Prostate gland (tissue), 2 donors: ENCODE data around the gene ANKRD2. TPM values are rescaled to one million over a fixed set of nuclear protein-coding genes. Genes with fewer than 3 reads are reported as not detected.

Experiments used
- DNase-seq: peaks from one replicate; pipeline ENCODE4 v3.0.0-alpha.2; 2019; ENCODE audit warnings: low spot score
- H3K27ac ChIP-seq, 2 donors: fragments of 200-600 bp; sonication (generic); 2 replicates each; pipeline ENCODE4 v1.5.1; 2017 to 2019
- H3K27me3 ChIP-seq: fragments of 200-600 bp; sonication (generic); replicated peaks from 2 replicates; pipeline ENCODE4 v1.5.1; 2019; ENCODE audit not compliant: insufficient read depth
- H3K36me3 ChIP-seq, 2 donors: fragments of 200-600 bp; sonication (generic); 1 replicate in 1 of 2; 2 replicates in 1 of 2; pipeline versions ENCODE4 v1.5.1 to v1.8.1; 2017 to 2019
- H3K4me1 ChIP-seq: fragments of 200-600 bp; sonication (generic); replicated peaks from 2 replicates; pipeline ENCODE4 v1.5.1; 2019
- H3K4me3 ChIP-seq, 2 donors: fragments of 200-600 bp; sonication (generic); 2 replicates each; pipeline ENCODE4 v1.5.1; 2017 to 2019
- H3K9me3 ChIP-seq: fragments of 200-600 bp; sonication (generic); 2 replicates; pipeline ENCODE4 v1.5.1; 2017
- POLR2A ChIP-seq: fragments of 450-650 bp; IDR thresholded peaks from one replicate; pipeline ENCODE4 v1.6.1; 2016; ENCODE audit warnings: antibody characterized with exemption, mild to moderate bottlenecking
- POLR2AphosphoS5 ChIP-seq: sonication (generic); formaldehyde crosslinking; IDR thresholded peaks from one replicate; pipeline ENCODE4 v1.6.1; 2017; ENCODE audit warnings: antibody characterized with exemption
- WGBS: methylation state at CpG from one replicate; pipeline ENCODE4 v1.1.5; 2018; 5-methylcytosine and 5-hydroxymethylcytosine counted together
- intact Hi-C: fragments of 100-400 bp; cut with DNase I; formaldehyde crosslinking; loops from one replicate; pipeline ENCODE4 v1.14.2; 2022
- total RNA-seq, 2 donors: library from RNA; depleted of rRNA; stranded (reverse); fragments of >200 nt; gene quantifications; one replicate each; pipeline ENCODE4 v1.1.0, GENCODE V29; 2016
- TF ChIP-seq, protein P1 (sequence below), 4 experiments: fragments of 200-600 bp in 2 of 4; fragments of 450-650 bp in 2 of 4; sonication (generic) in 2 of 4; IDR thresholded peaks; 1 replicate in 3 of 4; 2 replicates in 1 of 4; pipeline ENCODE4 v1.5.1; 2016 to 2019; ENCODE audit warnings: antibody characterized with exemption in 4 of 4, mild to moderate bottlenecking in 2 of 4, moderate library complexity in 2 of 4

ANKRD2 gene
- total RNA-seq, 2 donors from 2014 or later: 13.9 TPM; not detected in 1

DNA sequence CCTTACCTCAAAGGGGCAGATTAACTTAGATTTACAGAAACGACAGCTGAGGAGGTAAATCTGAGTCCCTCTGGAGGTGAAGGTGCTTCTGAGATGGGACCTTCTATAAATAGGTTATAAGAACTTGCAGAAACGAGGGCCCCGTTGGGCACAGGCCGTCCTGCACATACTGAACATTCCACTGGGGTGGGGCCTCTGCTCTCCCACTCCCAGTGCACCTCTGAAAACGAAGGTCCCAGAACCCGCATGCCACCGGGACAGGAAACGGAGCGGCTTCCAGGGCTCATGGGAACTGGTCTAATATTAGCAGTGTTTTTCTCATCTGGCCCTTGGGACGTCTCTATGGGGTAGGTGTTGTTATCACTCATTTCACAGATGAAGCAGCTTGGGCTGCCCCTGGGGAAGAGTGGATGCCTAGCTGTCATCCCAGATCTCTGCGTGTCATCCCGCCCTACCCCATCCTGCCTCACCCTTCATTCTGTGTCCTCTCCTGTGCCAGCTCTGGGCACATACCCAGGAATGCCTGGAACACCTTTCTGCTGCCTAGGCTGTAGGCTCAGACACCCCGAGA lies 36.5 kb downstream of the ANKRD2 start:
- WGBS: 72% methylated on average over 13 of the region's 13 CpGs
- Histone ChIP-seq H3K4me1 (no peaks in the 10 kb centered on the region), H3K36me3 (no peaks in the 10 kb centered on the region), H3K4me3 (no peak overlapping the region), H3K27me3 (no peaks in the 10 kb centered on the region), H3K27ac (no peak overlapping the region), H3K9me3 (no peaks in the 10 kb centered on the region)
- no peak for DNase-seq
- TF ChIP-seq POLR2A (no peak), POLR2AphosphoS5 (no peak)
- TF ChIP-seq, protein P1, sequence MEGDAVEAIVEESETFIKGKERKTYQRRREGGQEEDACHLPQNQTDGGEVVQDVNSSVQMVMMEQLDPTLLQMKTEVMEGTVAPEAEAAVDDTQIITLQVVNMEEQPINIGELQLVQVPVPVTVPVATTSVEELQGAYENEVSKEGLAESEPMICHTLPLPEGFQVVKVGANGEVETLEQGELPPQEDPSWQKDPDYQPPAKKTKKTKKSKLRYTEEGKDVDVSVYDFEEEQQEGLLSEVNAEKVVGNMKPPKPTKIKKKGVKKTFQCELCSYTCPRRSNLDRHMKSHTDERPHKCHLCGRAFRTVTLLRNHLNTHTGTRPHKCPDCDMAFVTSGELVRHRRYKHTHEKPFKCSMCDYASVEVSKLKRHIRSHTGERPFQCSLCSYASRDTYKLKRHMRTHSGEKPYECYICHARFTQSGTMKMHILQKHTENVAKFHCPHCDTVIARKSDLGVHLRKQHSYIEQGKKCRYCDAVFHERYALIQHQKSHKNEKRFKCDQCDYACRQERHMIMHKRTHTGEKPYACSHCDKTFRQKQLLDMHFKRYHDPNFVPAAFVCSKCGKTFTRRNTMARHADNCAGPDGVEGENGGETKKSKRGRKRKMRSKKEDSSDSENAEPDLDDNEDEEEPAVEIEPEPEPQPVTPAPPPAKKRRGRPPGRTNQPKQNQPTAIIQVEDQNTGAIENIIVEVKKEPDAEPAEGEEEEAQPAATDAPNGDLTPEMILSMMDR (IDR thresholded peaks at IDR 0.05): no peak
- intact Hi-C loops: no loop called here

DNA sequence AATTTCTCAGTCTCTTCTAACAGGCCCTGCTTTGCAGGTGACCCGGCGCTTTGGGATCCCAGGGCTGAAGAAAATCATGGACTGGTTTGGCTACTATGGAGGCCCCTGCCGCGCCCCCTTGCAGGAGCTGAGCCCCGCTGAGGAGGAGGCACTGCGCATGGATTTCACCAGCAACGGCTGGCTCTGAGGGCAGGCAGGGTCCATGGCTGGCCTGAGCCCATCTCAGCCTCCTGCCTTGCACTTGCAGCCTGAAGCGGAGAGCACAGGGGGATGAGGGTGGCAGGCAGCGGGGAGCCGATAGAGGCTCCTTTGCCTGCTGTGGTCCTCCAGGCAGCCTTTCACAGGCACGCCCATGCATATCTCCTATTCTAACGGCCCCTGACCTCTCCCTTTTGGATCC lies 38.9 kb downstream of the ANKRD2 start:
- 87% methylated on average over 12 of the region's 12 CpGs for WGBS
- no peak overlapping the region for H3K4me3 ChIP-seq
- DNase-seq: no peak
- H3K27me3 ChIP-seq: no peaks in the 10 kb centered on the region
- TF ChIP-seq POLR2A (no peak), POLR2AphosphoS5 (no peak)
- TF ChIP-seq, protein P1 (IDR thresholded peaks at IDR 0.05): no peak
- no peak overlapping the region for H3K27ac ChIP-seq
- H3K36me3 ChIP-seq: no peaks in the 10 kb centered on the region
- intact Hi-C loops: loop anchor here (5.0 kb wide), 1 partner anchor 149 kb away; no protein-coding TSS in a partner anchor
- H3K4me1 ChIP-seq: no peaks in the 10 kb centered on the region
- H3K9me3 ChIP-seq: no peaks in the 10 kb centered on the region

DNA sequence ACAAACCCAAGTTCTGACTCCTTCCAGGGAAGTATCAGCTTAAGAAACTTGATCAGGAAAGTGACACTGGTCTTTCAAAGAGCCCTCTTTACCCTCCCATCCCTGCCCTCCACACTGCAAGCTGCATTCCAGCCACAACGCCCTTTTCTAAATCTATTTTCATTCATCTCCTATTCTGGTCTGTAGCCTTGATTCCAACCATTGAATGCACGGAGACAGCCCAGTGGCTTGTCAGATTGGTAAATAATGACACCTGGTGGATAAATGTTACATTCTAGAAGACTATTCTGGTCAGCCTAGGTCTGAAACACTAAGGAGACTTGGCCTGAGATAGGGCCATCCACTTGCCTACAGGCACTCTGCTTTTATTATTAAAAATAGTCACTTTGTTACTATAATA lies 39.8 kb downstream of the ANKRD2 start:
- peak; percentile 55 for TF ChIP-seq POLR2AphosphoS5
- TF ChIP-seq, protein P1 (IDR thresholded peaks at IDR 0.05): peak in 3 of 4 experiments; percentile 33 to 68 (median 65)
- no peak for TF ChIP-seq POLR2A
- no peak overlapping the region for H3K4me3 ChIP-seq
- no peak overlapping the region for H3K27ac ChIP-seq
- peak; percentile 13 for DNase-seq
- no peaks in the 10 kb centered on the region for H3K27me3 ChIP-seq
- WGBS: 21% methylated on average over 2 of the region's 2 CpGs
- no peaks in the 10 kb centered on the region for H3K36me3 ChIP-seq
- intact Hi-C loops: loop anchor here (2.0 to 5.0 kb wide), 2 partner anchors 40 to 150 kb away; partner anchors contain the start of gene ANKRD2
- H3K9me3 ChIP-seq: no peaks in the 10 kb centered on the region
- no peaks in the 10 kb centered on the region for H3K4me1 ChIP-seq

DNA sequence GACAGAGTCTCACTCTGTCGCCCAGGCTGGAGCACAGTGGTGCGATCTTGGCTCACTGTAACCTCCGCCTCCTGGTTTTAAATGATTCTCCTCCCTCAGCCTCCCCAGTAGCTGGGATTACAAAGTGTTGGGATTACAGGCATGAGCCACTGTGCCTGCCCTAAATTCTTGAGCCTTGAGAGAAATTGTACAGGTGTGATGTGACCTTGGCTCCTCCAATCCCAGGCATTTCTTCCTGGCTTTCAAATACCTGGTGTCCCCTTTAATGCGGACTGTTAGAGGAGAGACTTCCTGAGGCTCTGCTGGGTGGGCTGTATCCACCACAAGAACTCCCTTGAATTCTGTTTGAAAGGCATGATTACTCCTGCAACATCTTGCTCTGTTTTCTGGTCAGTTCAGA lies 45.7 kb downstream of the ANKRD2 start:
- no peak overlapping the region for H3K27ac ChIP-seq
- no peak for DNase-seq
- H3K9me3 ChIP-seq: no peaks in the 10 kb centered on the region
- no peak overlapping the region for H3K4me3 ChIP-seq
- 96% methylated on average over 4 of the region's 4 CpGs for WGBS
- no peaks in the 10 kb centered on the region for H3K36me3 ChIP-seq
- H3K27me3 ChIP-seq: no peaks in the 10 kb centered on the region
- TF ChIP-seq POLR2A (no peak), POLR2AphosphoS5 (no peak)
- TF ChIP-seq, protein P1 (IDR thresholded peaks at IDR 0.05): no peak
- no peaks in the 10 kb centered on the region for H3K4me1 ChIP-seq
- intact Hi-C loops: no loop called here

DNA sequence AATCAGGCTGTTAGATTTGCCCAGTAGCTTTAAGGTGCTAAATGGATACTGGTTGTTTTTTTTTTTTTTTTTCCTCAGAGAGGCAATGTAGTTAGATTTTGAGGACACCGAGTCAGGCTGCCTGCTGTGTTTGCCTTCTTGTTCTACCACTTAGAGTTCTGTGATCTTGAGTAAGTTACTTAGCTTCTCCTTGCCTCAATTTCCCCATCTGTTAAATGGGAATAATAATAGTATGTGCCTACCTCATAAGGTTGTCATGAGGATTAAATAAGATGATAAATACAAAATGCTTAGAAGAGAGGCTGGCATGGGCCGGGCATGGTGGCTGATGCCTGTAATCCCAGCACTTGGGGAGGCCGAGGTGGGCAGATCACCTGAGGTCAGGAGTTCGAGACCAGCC lies 46.2 kb downstream of the ANKRD2 start:
- intact Hi-C loops: no loop called here

More for the DNA sequence above, 46.2 kb downstream of the ANKRD2 start:
- Histone ChIP-seq H3K27ac (no peak overlapping the region), H3K4me3 (no peak overlapping the region), H3K4me1 (no peaks in the 10 kb centered on the region), H3K27me3 (no peaks in the 10 kb centered on the region), H3K36me3 (no peaks in the 10 kb centered on the region), H3K9me3 (no peaks in the 10 kb centered on the region)
- TF ChIP-seq POLR2A (no peak), POLR2AphosphoS5 (no peak)
- TF ChIP-seq, protein P1 (IDR thresholded peaks at IDR 0.05): no peak
- no peak for DNase-seq
- WGBS: 96% methylated on average over 4 of the region's 4 CpGs
